Aorta (tissue), 5 donors: ENCODE results near the gene GRM1. TPM values are rescaled to one million over a fixed set of nuclear protein-coding genes. Genes with fewer than 3 reads are reported as not detected.

ENCODE experiments used
- ATAC-seq: fragments of 200-7000 bp; cut with Tn5 transposase; one replicate; pipeline ENCODE4 v1.9.1; 2022; ENCODE audit warnings: moderate library complexity; ENCODE audit not compliant: low FRiP score
- DNase-seq, 2 donors: peaks; one replicate each; pipeline ENCODE4 v3.0.0-alpha.2; 2020
- H3K27ac ChIP-seq, 2 donors: one replicate each; pipeline ENCODE4 v1.5.1; 2013; ENCODE audit warnings: low read length in 2 of 2, mild to moderate bottlenecking in 2 of 2, moderate library complexity in 2 of 2, control low read depth in 1 of 2, inconsistent platforms in 1 of 2, low read depth in 1 of 2
- H3K27me3 ChIP-seq, 2 donors: one replicate each; pipeline ENCODE4 v1.6.1; 2013; ENCODE audit warnings: control low read depth in 1 of 2, low read length in 1 of 2, mild to moderate bottlenecking in 1 of 2, moderate library complexity in 1 of 2; ENCODE audit not compliant: insufficient read depth in 2 of 2, control insufficient read depth in 1 of 2
- H3K36me3 ChIP-seq, 2 donors: one replicate each; pipeline ENCODE4 v1.6.1; 2013; ENCODE audit warnings: control low read depth in 1 of 2, low read length in 1 of 2, mild to moderate bottlenecking in 1 of 2; ENCODE audit not compliant: insufficient read depth in 2 of 2, control insufficient read depth in 1 of 2
- H3K4me1 ChIP-seq, 2 donors: one replicate each; pipeline ENCODE4 v1.6.1; 2013; ENCODE audit warnings: low read length in 2 of 2, control low read depth in 1 of 2, mild to moderate bottlenecking in 1 of 2, moderate library complexity in 1 of 2; ENCODE audit not compliant: insufficient read depth in 2 of 2, control insufficient read depth in 1 of 2
- H3K4me3 ChIP-seq, 2 donors: one replicate each; pipeline ENCODE4 v1.5.1; 2013; ENCODE audit warnings: low read length in 2 of 2, control low read depth in 1 of 2, mild to moderate bottlenecking in 1 of 2
- H3K9me3 ChIP-seq: one replicate; pipeline ENCODE4 v1.6.1; 2013; ENCODE audit warnings: mild to moderate bottlenecking, low read length; ENCODE audit not compliant: control insufficient read depth
- WGBS, 2 donors: extraction: QIAGEN DNeasy Blood & Tissue Kit; methylation state at CpG; one replicate each; pipeline ENCODE4 v1.1.7; 2013; 5-methylcytosine and 5-hydroxymethylcytosine counted together
- intact Hi-C, 2 donors: fragments of 100-400 bp; cut with DNase I; formaldehyde crosslinking; loops; one replicate each; pipeline versions ENCODE4 v1.14.2 to v1.15.0; 2022
- polyA plus RNA-seq, 2 donors: library from polyadenylated mRNA; stranded (reverse); fragments of 200-250 nt; gene quantifications; one replicate each; pipeline ENCODE4 v1.2.3, GENCODE V29; 2013
- total RNA-seq, 2 donors: library from RNA; stranded (reverse); fragmentation: NEBNext Ultra II Directional; extraction: Animal tissue kit (Norgen Biotek cat#: 25700); gene quantifications; one replicate each; pipeline ENCODE4 v1.2.1, GENCODE V29; 2021
- donor health status: healthy with polysubstance abuse.
- donor health status: Bipolar disorder and iron deficiency.
- donor health status: DM: no; HTN: no; CAD: no.
- donor health status: DM: no; HTN: no; CAD: no.
- donor health status: DM: yes; HTN: yes; CAD: no.

The GRM1 gene
- total and polyA plus RNA-seq, 4 donors = 0.05 to 0.25 (median 0.13) TPM; not detected in 1

GRCh38 chr6:146470091-146470770 lies 441.4 kb downstream of the GRM1 start:
- 88 to 89% methylated on average over 3 of the region's 3 CpGs for WGBS, 2 donors
- intact Hi-C loops = no loop called here
- no peak for ATAC-seq

DNA sequence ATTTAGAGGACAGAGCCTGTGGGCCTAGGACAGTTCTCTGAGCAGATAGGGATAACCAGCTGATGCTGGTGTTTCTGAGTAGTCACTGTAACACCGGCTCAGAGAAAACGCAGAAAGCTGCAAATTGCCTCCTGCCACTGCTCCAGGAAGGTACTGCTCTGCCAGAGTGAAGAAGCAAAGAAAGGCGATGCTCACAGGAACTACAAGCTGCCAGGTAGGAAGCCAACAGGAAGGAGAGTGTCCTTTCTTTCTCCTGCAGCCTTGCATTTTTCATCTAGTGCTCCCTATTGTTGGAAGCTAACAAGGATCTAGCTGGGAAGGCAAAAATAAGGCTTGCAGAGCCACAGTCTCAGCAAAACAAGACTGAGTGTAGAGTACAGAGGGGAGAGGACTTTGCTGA lies 444.1 kb downstream of the GRM1 start:
- Histone ChIP-seq H3K36me3 (no peaks in the 10 kb centered on the region), H3K4me1 (no peaks in the 10 kb centered on the region), H3K27me3 (no peaks in the 10 kb centered on the region), H3K27ac (no peak overlapping the region), H3K9me3 (no peaks in the 10 kb centered on the region), H3K4me3 (no peak overlapping the region)
- intact Hi-C loops = no loop called here
- WGBS, 2 donors = 66 to 67% methylated on average over 3 of the region's 3 CpGs
- ATAC-seq (no peak), DNase-seq (no peak)

More at GRCh38 chr6:146470091-146470770, 441.4 kb downstream of the GRM1 start:
- no peaks in the 10 kb centered on the region for H3K36me3 ChIP-seq
- H3K9me3 ChIP-seq = no peaks in the 10 kb centered on the region
- H3K27me3 ChIP-seq = no peaks in the 10 kb centered on the region
- no peak overlapping the region for H3K4me3 ChIP-seq
- H3K4me1 ChIP-seq = no peaks in the 10 kb centered on the region
- no peak for DNase-seq
- no peak overlapping the region for H3K27ac ChIP-seq

- H3K4me1 ChIP-seq = no peaks in the 10 kb centered on the region
- no peaks in the 10 kb centered on the region for H3K27me3 ChIP-seq
- 39 to 44% methylated on average over 2 of the region's 2 CpGs for WGBS, 2 donors
- intact Hi-C loops = no loop called here
- no peak for ATAC-seq
- H3K4me3 ChIP-seq = no peak overlapping the region
- H3K9me3 ChIP-seq = no peaks in the 10 kb centered on the region
- no peaks in the 10 kb centered on the region for H3K36me3 ChIP-seq
- H3K27ac ChIP-seq = no peak overlapping the region
- no peak for DNase-seq
These were observed 452.7 kb downstream of the GRM1 start for GRCh38 chr6:146481527-146481926.

DNA sequence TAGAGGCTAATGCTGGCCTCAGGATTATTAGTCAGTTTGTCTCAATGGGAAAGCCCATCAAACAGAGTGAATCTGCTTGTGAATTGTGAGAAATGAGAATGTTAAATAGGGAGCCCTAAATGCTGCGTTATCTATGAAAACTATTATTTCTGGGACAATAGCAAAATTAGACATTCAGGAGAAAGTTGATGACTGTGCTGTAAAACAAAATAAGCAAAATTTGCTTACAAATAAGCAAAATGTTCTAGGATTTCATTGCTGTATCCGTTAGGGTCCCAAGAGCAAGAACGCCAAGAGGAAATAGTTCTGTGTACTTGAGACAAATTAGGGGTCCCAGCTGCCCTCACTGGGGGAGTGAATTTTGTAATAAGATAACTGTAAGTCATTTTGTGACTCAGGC lies 455.5 kb downstream of the GRM1 start:
- ATAC-seq (no peak), DNase-seq (no peak)
- Histone ChIP-seq H3K27ac (no peak overlapping the region), H3K36me3 (no peaks in the 10 kb centered on the region), H3K4me1 (no peaks in the 10 kb centered on the region), H3K27me3 (no peaks in the 10 kb centered on the region), H3K9me3 (no peaks in the 10 kb centered on the region), H3K4me3 (no peak overlapping the region)
- intact Hi-C loops = no loop called here
- 87 to 88% methylated on average over 3 of the region's 3 CpGs for WGBS, 2 donors

Other genes with a start within 250 kb of the GRM1 start
- gene FBXO30, start 214.3 kb upstream of the GRM1 start, total RNA-seq = 10 to 100 TPM; 12.0 to 17.2 TPM
- 1 to 10 TPM; 4.4 to 7.1 TPM for gene FBXO30, start 214.3 kb upstream of the GRM1 start, polyA plus RNA-seq
- 10 to 100 TPM; 22.1 to 33.1 TPM for gene SHPRH, start 64.7 kb upstream of the GRM1 start, total RNA-seq
- 1 to 10 TPM; 1.5 to 5.7 TPM for gene SHPRH, start 64.7 kb upstream of the GRM1 start, polyA plus RNA-seq